K562 (cell line): ENCODE results near the gene GALNT16.

Experiments
- EGR1 ChIP-seq: fragments of 450-650 bp; conservative IDR thresholded peaks from 2 replicates; pipeline ENCODE4 v1.6.1; 2017; ENCODE audit warnings: mild to moderate bottlenecking
- FOXM1 ChIP-seq, 2 experiments: fragments of 450-650 bp in 1 of 2; sonication (generic) in 1 of 2; formaldehyde crosslinking in 1 of 2; IDR thresholded peaks; 2 replicates each; pipeline versions ENCODE4 v1.6.1 to v1.9.0; 2017 to 2022; ENCODE audit warnings: low read depth in 2 of 2, mild to moderate bottlenecking in 2 of 2, missing genetic modification reagents in 1 of 2, moderate library complexity in 1 of 2
- NFIC ChIP-seq: fragments of 450-650 bp; IDR thresholded peaks from 2 replicates; pipeline ENCODE4 v1.6.1; 2017; ENCODE audit warnings: mild to moderate bottlenecking, inconsistent platforms
- RAD21 ChIP-seq, 2 experiments: fragments of 250-450 bp in 1 of 2; fragments of 450-650 bp in 1 of 2; sonication (Bioruptor Pico) in 1 of 2; formaldehyde crosslinking in 1 of 2; IDR thresholded peaks in 1 of 2; conservative IDR thresholded peaks in 1 of 2; 2 replicates each; pipeline versions ENCODE4 v1.4.0 to v1.8.0; 2020 to 2022; ENCODE audit warnings: mild to moderate bottlenecking in 2 of 2, moderate library complexity in 1 of 2
- SIX5 ChIP-seq, 2 experiments: IDR thresholded peaks; 2 replicates each; pipeline ENCODE4 v1.6.1; 2011; ENCODE audit warnings: low read length in 2 of 2, borderline replicate concordance in 1 of 2, low read depth in 1 of 2, mild to moderate bottlenecking in 1 of 2, moderate library complexity in 1 of 2; ENCODE audit not compliant: insufficient read depth in 1 of 2
- STAG1 ChIP-seq: sonication (generic); formaldehyde crosslinking; IDR thresholded peaks from 2 replicates; pipeline ENCODE4 v1.5.0; 2020; ENCODE audit warnings: missing genetic modification reagents, borderline replicate concordance
- ZNF24 ChIP-seq: fragments of 450-650 bp; IDR thresholded peaks from 2 replicates; pipeline ENCODE4 v1.6.1; 2016
- TF ChIP-seq, protein P1 (sequence below): sonication (generic); formaldehyde crosslinking; IDR thresholded peaks from 2 replicates; pipeline ENCODE4 v1.8.1; 2023; ENCODE audit warnings: mild to moderate bottlenecking, missing genetic modification reagents
- TF ChIP-seq, protein P2 (sequence below): IDR thresholded peaks from 2 replicates; pipeline ENCODE4 v1.6.1; 2012; ENCODE audit warnings: low read depth, low read length, improper control_type of control experiment, borderline replicate concordance
- TF ChIP-seq, protein P3 (sequence below), 2 experiments: fragments of 450-650 bp in 1 of 2; sonication (generic) in 1 of 2; formaldehyde crosslinking in 1 of 2; IDR thresholded peaks; 2 replicates each; pipeline versions ENCODE4 v1.7.1 to v1.9.0; 2016 to 2022; ENCODE audit warnings: inconsistent platforms in 1 of 2, mild to moderate bottlenecking in 1 of 2, missing genetic modification reagents in 1 of 2

DNA sequence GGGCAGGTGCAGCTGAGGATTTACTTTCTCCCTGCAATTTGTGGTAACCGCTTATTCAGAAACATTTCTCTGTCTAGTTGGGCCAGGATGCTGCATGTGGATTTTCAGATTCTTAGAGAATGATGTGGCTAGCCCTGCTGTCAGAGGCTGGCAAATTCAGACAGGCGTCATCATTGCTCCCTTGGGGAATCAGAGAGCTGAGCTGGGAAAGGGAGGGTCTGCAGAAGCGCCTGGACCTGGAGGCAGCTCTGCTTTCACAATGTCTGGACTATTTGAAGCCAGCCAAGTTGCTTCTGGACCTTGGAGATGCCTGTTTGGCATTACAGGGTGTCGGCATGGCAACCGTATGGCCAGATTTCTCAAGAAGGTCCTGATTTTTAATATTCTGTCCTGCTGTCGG is 3.4 kb downstream of the GALNT16 start:
- no peak for TF ChIP-seq ZNF24
- TF ChIP-seq RAD21 (CRISPR knock-in tag; conservative IDR thresholded peaks at IDR 0.05 in 1 of 2, IDR thresholded peaks at IDR 0.05 in 1 of 2) = no peak
- TF ChIP-seq, protein P1, sequence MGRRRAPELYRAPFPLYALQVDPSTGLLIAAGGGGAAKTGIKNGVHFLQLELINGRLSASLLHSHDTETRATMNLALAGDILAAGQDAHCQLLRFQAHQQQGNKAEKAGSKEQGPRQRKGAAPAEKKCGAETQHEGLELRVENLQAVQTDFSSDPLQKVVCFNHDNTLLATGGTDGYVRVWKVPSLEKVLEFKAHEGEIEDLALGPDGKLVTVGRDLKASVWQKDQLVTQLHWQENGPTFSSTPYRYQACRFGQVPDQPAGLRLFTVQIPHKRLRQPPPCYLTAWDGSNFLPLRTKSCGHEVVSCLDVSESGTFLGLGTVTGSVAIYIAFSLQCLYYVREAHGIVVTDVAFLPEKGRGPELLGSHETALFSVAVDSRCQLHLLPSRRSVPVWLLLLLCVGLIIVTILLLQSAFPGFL (CRISPR knock-in tag) = no peak
- TF ChIP-seq SIX5 (IDR thresholded peaks at IDR 0.05; ENCODE audit: borderline replicate concordance in 1 of 2, insufficient read depth in 1 of 2, low read depth in 1 of 2, low read length in 2 of 2) = no peak
- TF ChIP-seq NFIC = no peak
- no peak for TF ChIP-seq FOXM1 (IDR thresholded peaks at IDR 0.05; ENCODE audit: low read depth)
- no peak for TF ChIP-seq FOXM1 (CRISPR knock-in tag; IDR thresholded peaks at IDR 0.05; ENCODE audit: low read depth)
- TF ChIP-seq, protein P2, sequence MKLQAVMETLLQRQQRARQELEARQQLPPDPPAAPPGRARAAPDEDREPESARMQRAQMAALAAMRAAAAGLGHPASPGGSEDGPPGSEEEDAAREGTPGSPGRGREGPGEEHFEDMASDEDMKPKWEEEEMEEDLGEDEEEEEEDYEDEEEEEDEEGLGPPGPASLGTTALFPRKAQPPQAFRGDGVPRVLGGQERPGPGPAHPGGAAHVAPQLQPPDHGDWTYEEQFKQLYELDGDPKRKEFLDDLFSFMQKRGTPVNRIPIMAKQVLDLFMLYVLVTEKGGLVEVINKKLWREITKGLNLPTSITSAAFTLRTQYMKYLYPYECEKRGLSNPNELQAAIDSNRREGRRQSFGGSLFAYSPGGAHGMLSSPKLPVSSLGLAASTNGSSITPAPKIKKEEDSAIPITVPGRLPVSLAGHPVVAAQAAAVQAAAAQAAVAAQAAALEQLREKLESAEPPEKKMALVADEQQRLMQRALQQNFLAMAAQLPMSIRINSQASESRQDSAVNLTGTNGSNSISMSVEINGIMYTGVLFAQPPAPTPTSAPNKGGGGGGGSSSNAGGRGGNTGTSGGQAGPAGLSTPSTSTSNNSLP = no peak
- TF ChIP-seq, protein P3, sequence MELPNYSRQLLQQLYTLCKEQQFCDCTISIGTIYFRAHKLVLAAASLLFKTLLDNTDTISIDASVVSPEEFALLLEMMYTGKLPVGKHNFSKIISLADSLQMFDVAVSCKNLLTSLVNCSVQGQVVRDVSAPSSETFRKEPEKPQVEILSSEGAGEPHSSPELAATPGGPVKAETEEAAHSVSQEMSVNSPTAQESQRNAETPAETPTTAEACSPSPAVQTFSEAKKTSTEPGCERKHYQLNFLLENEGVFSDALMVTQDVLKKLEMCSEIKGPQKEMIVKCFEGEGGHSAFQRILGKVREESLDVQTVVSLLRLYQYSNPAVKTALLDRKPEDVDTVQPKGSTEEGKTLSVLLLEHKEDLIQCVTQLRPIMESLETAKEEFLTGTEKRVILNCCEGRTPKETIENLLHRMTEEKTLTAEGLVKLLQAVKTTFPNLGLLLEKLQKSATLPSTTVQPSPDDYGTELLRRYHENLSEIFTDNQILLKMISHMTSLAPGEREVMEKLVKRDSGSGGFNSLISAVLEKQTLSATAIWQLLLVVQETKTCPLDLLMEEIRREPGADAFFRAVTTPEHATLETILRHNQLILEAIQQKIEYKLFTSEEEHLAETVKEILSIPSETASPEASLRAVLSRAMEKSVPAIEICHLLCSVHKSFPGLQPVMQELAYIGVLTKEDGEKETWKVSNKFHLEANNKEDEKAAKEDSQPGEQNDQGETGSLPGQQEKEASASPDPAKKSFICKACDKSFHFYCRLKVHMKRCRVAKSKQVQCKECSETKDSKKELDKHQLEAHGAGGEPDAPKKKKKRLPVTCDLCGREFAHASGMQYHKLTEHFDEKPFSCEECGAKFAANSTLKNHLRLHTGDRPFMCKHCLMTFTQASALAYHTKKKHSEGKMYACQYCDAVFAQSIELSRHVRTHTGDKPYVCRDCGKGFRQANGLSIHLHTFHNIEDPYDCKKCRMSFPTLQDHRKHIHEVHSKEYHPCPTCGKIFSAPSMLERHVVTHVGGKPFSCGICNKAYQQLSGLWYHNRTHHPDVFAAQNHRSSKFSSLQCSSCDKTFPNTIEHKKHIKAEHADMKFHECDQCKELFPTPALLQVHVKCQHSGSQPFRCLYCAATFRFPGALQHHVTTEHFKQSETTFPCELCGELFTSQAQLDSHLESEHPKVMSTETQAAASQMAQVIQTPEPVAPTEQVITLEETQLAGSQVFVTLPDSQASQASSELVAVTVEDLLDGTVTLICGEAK (IDR thresholded peaks at IDR 0.05) = no peak
- TF ChIP-seq, protein P3 (CRISPR knock-in tag; IDR thresholded peaks at IDR 0.05) = no peak
- TF ChIP-seq EGR1 = no peak
- no peak for TF ChIP-seq STAG1
